ENCODE data around the gene TUBB4A.

- TF ChIP-seq GATA2 (IDR thresholded peaks at IDR 0.05; ENCODE audit: low read depth, low read length): no peak
- TF ChIP-seq GATA3 (IDR thresholded peaks at IDR 0.05; ENCODE audit: low read depth, low read length): no peak
Observed at GRCh38 chr19:6519289-6519688, 17.2 kb upstream of the TUBB4A start.
